HepG2 (cell line): ENCODE measurements around the gene B4GALT2. TPM values are rescaled to one million over a fixed set of nuclear protein-coding genes. Genes with fewer than 3 reads are reported as not detected.

Source experiments
- CC2D1A ChIP-seq: sonication (generic); formaldehyde crosslinking; IDR thresholded peaks from 2 replicates; pipeline ENCODE4 v1.8.1; 2023; ENCODE audit warnings: mild to moderate bottlenecking, missing genetic modification reagents
- CTCF ChIP-seq: sonication (generic); formaldehyde crosslinking; IDR thresholded peaks from 2 replicates; pipeline ENCODE4 v1.5.0; 2020; ENCODE audit warnings: mild to moderate bottlenecking, missing genetic modification reagents, moderate library complexity
- DZIP1 ChIP-seq: sonication (generic); formaldehyde crosslinking; IDR thresholded peaks from 2 replicates; pipeline ENCODE4 v1.5.0; 2020; ENCODE audit warnings: mild to moderate bottlenecking, missing genetic modification reagents
- ELF3 ChIP-seq: IDR thresholded peaks from 2 replicates; pipeline ENCODE4 v1.6.1; 2016; ENCODE audit warnings: missing genetic modification reagents, missing compliant biosample characterization
- ETS1 ChIP-seq: sonication (generic); formaldehyde crosslinking; IDR thresholded peaks from 2 replicates; pipeline ENCODE4 v1.4.0; 2020; ENCODE audit warnings: missing genetic modification reagents
- GMEB1 ChIP-seq: sonication (generic); formaldehyde crosslinking; IDR thresholded peaks from 2 replicates; pipeline ENCODE4 v1.5.1; 2020; ENCODE audit warnings: missing genetic modification reagents, mild to moderate bottlenecking, borderline replicate concordance
- HES4 ChIP-seq: sonication (generic); formaldehyde crosslinking; IDR thresholded peaks from 2 replicates; pipeline ENCODE4 v1.9.0; 2021; ENCODE audit warnings: mild to moderate bottlenecking, missing genetic modification reagents, borderline replicate concordance
- KAT8 ChIP-seq: IDR thresholded peaks from 2 replicates; pipeline ENCODE4 v1.6.1; 2016; ENCODE audit warnings: missing genetic modification reagents, missing compliant biosample characterization
- KDM2A ChIP-seq: sonication (generic); formaldehyde crosslinking; IDR thresholded peaks from 2 replicates; pipeline ENCODE4 v1.4.0; 2020; ENCODE audit warnings: low read depth, missing genetic modification reagents, borderline replicate concordance
- THAP9 ChIP-seq: sonication (generic); formaldehyde crosslinking; IDR thresholded peaks from 2 replicates; pipeline ENCODE4; 2020; ENCODE audit warnings: missing genetic modification reagents, mild to moderate bottlenecking, borderline replicate concordance
- ZNF512 ChIP-seq: sonication (generic); formaldehyde crosslinking; IDR thresholded peaks from 2 replicates; pipeline ENCODE4 v1.4.0; 2020; ENCODE audit warnings: mild to moderate bottlenecking, missing genetic modification reagents
- ZNF678 ChIP-seq: sonication (generic); formaldehyde crosslinking; IDR thresholded peaks from 2 replicates; pipeline ENCODE4 v1.4.0; 2020; ENCODE audit warnings: mild to moderate bottlenecking, missing genetic modification reagents
- ZNF724P ChIP-seq: sonication (generic); formaldehyde crosslinking; IDR thresholded peaks from 2 replicates; pipeline ENCODE4 v1.8.0; 2022; ENCODE audit warnings: missing genetic modification reagents, borderline replicate concordance
- ZNF883 ChIP-seq: sonication (generic); formaldehyde crosslinking; IDR thresholded peaks from 2 replicates; pipeline ENCODE4 v1.5.1; 2020; ENCODE audit warnings: mild to moderate bottlenecking, missing genetic modification reagents; ENCODE audit errors: not compliant biosample characterization
- ZSCAN20 ChIP-seq: sonication (generic); formaldehyde crosslinking; IDR thresholded peaks from 2 replicates; pipeline ENCODE4 v1.4.0; 2020; ENCODE audit warnings: missing genetic modification reagents, mild to moderate bottlenecking, borderline replicate concordance
- polyA plus RNA-seq, 8 experiments: library from polyadenylated mRNA; depleted of rRNA in 3 of 8; stranded (reverse) in 7 of 8; unstranded in 1 of 8; fragments of >200 nt; fragmentation: Illumina TruSeq in 4 of 8; extraction: Trizol in 4 of 8; gene quantifications; 2 replicates each; pipeline versions ENCODE4 v1.2.1 to v1.2.3, GENCODE V29; 2011 to 2016; ENCODE audit warnings: low read depth in 4 of 8, missing spikeins in 1 of 8, mixed read lengths in 1 of 8; ENCODE audit not compliant: insufficient read depth in 1 of 8
- total RNA-seq, 5 experiments: library from RNA; depleted of rRNA; stranded (reverse); fragments of >200 nt; fragmentation: Illumina TruSeq; extraction: Trizol; gene quantifications; 2 replicates each; pipeline ENCODE4 v1.2.3, GENCODE V29; 2016; ENCODE audit warnings: low read depth in 1 of 5

Gene B4GALT2
- total and polyA plus RNA-seq, 2 of the 13 experiments (the other 11 are each of a cell fraction or from before 2014, with no cell fraction given), result 41.9 to 78.0 TPM

GRCh38 chr1:43978551-43979260 is at the start of gene B4GALT2 (continued):
- TF ChIP-seq ZNF512 (CRISPR knock-in tag) (no peak), ZNF883 (CRISPR knock-in tag) (no peak), ZNF678 (CRISPR knock-in tag) (0 out of 2 replicates have a peak, but pooled peaks have one; percentile 47), THAP9 (0 out of 2 replicates have a peak, but pooled peaks have one; percentile 38), ELF3 (no peak), CC2D1A (CRISPR knock-in tag) (no peak), DZIP1 (CRISPR knock-in tag) (0 out of 2 replicates have a peak, but pooled peaks have one; percentile 59), ZSCAN20 (CRISPR knock-in tag) (no peak), ETS1 (0 out of 2 replicates have a peak, but pooled peaks have one; percentile 20), ZNF724P (CRISPR knock-in tag) (0 out of 2 replicates have a peak, but pooled peaks have one; percentile 16), HES4 (CRISPR knock-in tag) (no peak), KDM2A (CRISPR knock-in tag) (peak; percentile 62), KAT8 (CRISPR knock-in tag) (no peak), CTCF (no peak), GMEB1 (CRISPR knock-in tag) (peak; percentile 37; the same call in 1 of the 2 replicates)
